Fibroblast of lung (primary cell): ENCODE measurements around the gene DNAL1. TPM values are rescaled to one million over a fixed set of nuclear protein-coding genes. Genes with fewer than 3 reads are reported as not detected.

Source experiments
- DNase-seq, 2 donors: peaks; one replicate each; pipeline versions ENCODE4 v3.0.0 to v3.0.0-alpha.2; 2010; ENCODE audit warnings: low read depth in 2 of 2
- H2AFZ ChIP-seq: 2 replicates; pipeline ENCODE4 v1.5.1; 2012; ENCODE audit warnings: low read length, control low read depth, inconsistent platforms
- H3K27ac ChIP-seq: 2 replicates; pipeline ENCODE4 v1.5.1; 2011; ENCODE audit warnings: low read length, control low read depth; ENCODE audit not compliant: insufficient read depth
- H3K27me3 ChIP-seq: 2 replicates; pipeline ENCODE4 v1.5.1; 2011; ENCODE audit warnings: mild to moderate bottlenecking, low read length; ENCODE audit not compliant: control insufficient read depth, insufficient read depth
- H3K36me3 ChIP-seq: 2 replicates; pipeline ENCODE4 v1.5.1; 2011; ENCODE audit warnings: low read length; ENCODE audit not compliant: control insufficient read depth, insufficient read depth
- H3K4me1 ChIP-seq: 2 replicates; pipeline ENCODE4 v1.5.1; 2011; ENCODE audit warnings: low read length; ENCODE audit not compliant: control insufficient read depth, insufficient read depth; ENCODE audit errors: extremely low read depth
- H3K4me2 ChIP-seq: 2 replicates; pipeline ENCODE4 v1.5.1; 2011; ENCODE audit warnings: low read length, control low read depth; ENCODE audit not compliant: insufficient read depth; ENCODE audit errors: extremely low read depth
- H3K4me3 ChIP-seq, 4 experiments: fragments of 200-600 bp in 1 of 4; sonication (generic) in 1 of 4; replicated peaks in 1 of 4; 2 replicates each; pipeline ENCODE4 v1.5.1; 2011 to 2016; ENCODE audit warnings: low read length in 4 of 4, low read depth in 3 of 4, mild to moderate bottlenecking in 3 of 4, control low read depth in 2 of 4, inconsistent platforms in 1 of 4, mixed read lengths in 1 of 4; ENCODE audit not compliant: insufficient read depth in 1 of 4; ENCODE audit errors: control extremely low read depth in 1 of 4
- H3K79me2 ChIP-seq: 2 replicates; pipeline ENCODE4 v1.5.1; 2012; ENCODE audit warnings: mild to moderate bottlenecking, low read length, inconsistent platforms; ENCODE audit not compliant: control insufficient read depth, insufficient read depth
- H3K9ac ChIP-seq: 2 replicates; pipeline ENCODE4 v1.5.1; 2011; ENCODE audit warnings: mild to moderate bottlenecking, low read length, control low read depth; ENCODE audit not compliant: insufficient read depth
- H3K9me3 ChIP-seq: 2 replicates; pipeline ENCODE4 v1.5.1; 2012; ENCODE audit warnings: low read depth, low read length; ENCODE audit not compliant: control insufficient read depth, insufficient read depth
- H4K20me1 ChIP-seq: 2 replicates; pipeline ENCODE4 v1.5.1; 2011; ENCODE audit warnings: low read length; ENCODE audit not compliant: control insufficient read depth, insufficient read depth; ENCODE audit errors: extremely low read depth
- CTCF ChIP-seq, 2 donors: IDR thresholded peaks in 1 of 2; conservative IDR thresholded peaks in 1 of 2; 1 replicate in 1 of 2; 2 replicates in 1 of 2; pipeline ENCODE4 v1.5.1; 2011 to 2012; ENCODE audit warnings: low read length in 2 of 2, control low read depth in 1 of 2, inconsistent platforms in 1 of 2, low read depth in 1 of 2, mild to moderate bottlenecking in 1 of 2
- EZH2 ChIP-seq: IDR thresholded peaks from 2 replicates; pipeline ENCODE4 v1.5.1; 2012; ENCODE audit warnings: low read length, control low read depth, mild to moderate bottlenecking; ENCODE audit errors: missing control alignments
- polyA plus RNA-seq, 2 donors: library from polyadenylated mRNA; depleted of rRNA in 1 of 2; stranded (reverse) in 1 of 2; unstranded in 1 of 2; fragments of >200 nt; gene quantifications; 2 replicates each; pipeline ENCODE4 v1.2.1, GENCODE V29; 2011 to 2012; ENCODE audit warnings: missing spikeins in 1 of 2
- total RNA-seq: library from RNA; depleted of rRNA; stranded (reverse); fragments of >200 nt; gene quantifications from 2 replicates; pipeline ENCODE4 v1.2.1, GENCODE V29; 2014

Gene DNAL1
- total and polyA plus RNA-seq, 2 donors (not counting 1 experiment from before 2014, with no cell fraction given), result 5.3 to 11.3 TPM

GRCh38 chr14:73684627-73685026, 39.8 kb downstream of the DNAL1 start:
- H3K27ac ChIP-seq, result no peak overlapping the region
- H3K4me3 ChIP-seq, result no peak overlapping the region
- H3K9me3 ChIP-seq, result no peaks in the 10 kb centered on the region
- H3K36me3 ChIP-seq, result no peaks in the 10 kb centered on the region
- H3K27me3 ChIP-seq, result no peaks in the 10 kb centered on the region
- no peak for TF ChIP-seq EZH2
- TF ChIP-seq CTCF (conservative IDR thresholded peaks at IDR 0.05 in 1 of 2, IDR thresholded peaks at IDR 0.05 in 1 of 2; ENCODE audit: low read depth in 1 of 2, low read length in 2 of 2), result no peak
- H4K20me1 ChIP-seq, result no peaks in the 10 kb centered on the region
- DNase-seq, result no peak
- no peak overlapping the region for H3K9ac ChIP-seq
- no peaks in the 10 kb centered on the region for H3K79me2 ChIP-seq
- H3K4me2 ChIP-seq, result no peak overlapping the region
- H3K4me1 ChIP-seq, result no peaks in the 10 kb centered on the region
- no peak overlapping the region for H2AFZ ChIP-seq

GRCh38 chr14:73685328-73685727, 40.5 kb downstream of the DNAL1 start:
- Histone ChIP-seq H3K4me2 (no peak overlapping the region), H2AFZ (no peak overlapping the region), H4K20me1 (no peaks in the 10 kb centered on the region), H3K4me3 (no peak overlapping the region), H3K9me3 (no peaks in the 10 kb centered on the region), H3K4me1 (no peaks in the 10 kb centered on the region), H3K27me3 (no peaks in the 10 kb centered on the region), H3K36me3 (no peaks in the 10 kb centered on the region), H3K27ac (no peak overlapping the region), H3K79me2 (no peaks in the 10 kb centered on the region), H3K9ac (no peak overlapping the region)
- TF ChIP-seq CTCF (conservative IDR thresholded peaks at IDR 0.05 in 1 of 2, IDR thresholded peaks at IDR 0.05 in 1 of 2; ENCODE audit: low read depth in 1 of 2, low read length in 2 of 2) (no peak), EZH2 (no peak)
- DNase-seq, result no peak

GRCh38 chr14:73686901-73687300, 42.1 kb downstream of the DNAL1 start:
- no peak overlapping the region for H3K9ac ChIP-seq
- DNase-seq, result no peak
- H3K4me3 ChIP-seq, result no peak overlapping the region
- no peaks in the 10 kb centered on the region for H3K79me2 ChIP-seq
- H3K36me3 ChIP-seq, result no peaks in the 10 kb centered on the region
- no peaks in the 10 kb centered on the region for H3K9me3 ChIP-seq
- H4K20me1 ChIP-seq, result no peaks in the 10 kb centered on the region
- H3K4me2 ChIP-seq, result no peak overlapping the region
- no peaks in the 10 kb centered on the region for H3K4me1 ChIP-seq
- no peaks in the 10 kb centered on the region for H3K27me3 ChIP-seq
- no peak overlapping the region for H2AFZ ChIP-seq
- TF ChIP-seq CTCF (conservative IDR thresholded peaks at IDR 0.05 in 1 of 2, IDR thresholded peaks at IDR 0.05 in 1 of 2; ENCODE audit: low read depth in 1 of 2, low read length in 2 of 2) (no peak), EZH2 (no peak)
- H3K27ac ChIP-seq, result no peak overlapping the region
